ENCODE data around the gene ADSL. TPM values are rescaled to one million over a fixed set of nuclear protein-coding genes. Genes with fewer than 3 reads are reported as not detected.

ADSL gene
- total RNA-seq, 2 experiments from 2014 or later: 156 to 160 TPM

DNA sequence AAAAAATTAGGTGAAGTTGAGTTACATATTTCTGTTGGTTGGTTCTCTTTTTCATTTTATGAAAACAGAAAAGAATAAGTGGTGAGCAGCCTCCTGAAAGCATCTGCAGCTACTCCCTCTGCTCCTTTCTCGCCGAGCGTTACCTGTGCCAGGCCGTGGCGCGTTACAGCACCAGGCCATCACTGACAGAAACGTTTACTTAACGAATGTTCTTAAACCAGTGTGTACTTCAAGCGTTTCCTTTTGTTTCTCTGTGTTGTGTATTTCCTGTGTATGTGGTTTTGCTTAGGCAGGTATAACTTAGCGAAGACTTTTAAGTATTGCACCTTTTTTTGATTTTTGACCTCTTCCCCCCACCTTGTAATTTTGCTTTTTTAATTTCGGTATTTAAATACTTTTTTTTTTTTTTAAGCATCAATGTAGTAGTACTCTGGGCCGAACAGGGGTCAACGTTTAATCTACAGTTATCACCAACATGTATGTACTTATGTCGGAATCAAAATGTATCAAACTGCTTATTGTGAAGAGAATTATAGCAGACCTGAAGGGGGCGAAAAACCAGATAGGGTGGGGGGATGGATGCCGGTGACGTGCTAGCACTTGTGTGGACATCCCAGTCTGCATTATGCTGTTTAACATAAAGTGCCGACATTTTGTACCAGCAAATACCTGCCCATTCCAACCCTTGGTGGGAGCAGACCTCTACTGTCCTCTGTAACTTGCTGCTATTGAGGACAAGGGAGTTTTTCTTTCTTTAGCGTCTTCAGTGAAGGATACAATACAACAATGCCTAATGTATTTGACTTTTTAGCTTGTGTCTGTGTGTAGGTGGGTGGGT is 21.6 kb upstream of the ADSL start:
- ChIA-PET CTCF (interaction anchor here (0.6 to 1.3 kb wide), 4 partner anchors 20 to 174 kb away, joined by 3 read pairs; no protein-coding TSS in a partner anchor), POLR2A (interaction anchor here (0.8 kb wide), 1 partner anchor 73 kb away, joined by 3 read pairs; no protein-coding TSS in a partner anchor)

GRCh38 chr22:40325315-40325714 is 21.0 kb upstream of the ADSL start:
- POLR2A ChIA-PET: no interaction called here
- CTCF ChIA-PET: interaction anchor here (0.6 to 1.5 kb wide), 5 partner anchors 19 to 175 kb away, joined by 3 to 4 read pairs (median 3); no protein-coding TSS in a partner anchor

DNA sequence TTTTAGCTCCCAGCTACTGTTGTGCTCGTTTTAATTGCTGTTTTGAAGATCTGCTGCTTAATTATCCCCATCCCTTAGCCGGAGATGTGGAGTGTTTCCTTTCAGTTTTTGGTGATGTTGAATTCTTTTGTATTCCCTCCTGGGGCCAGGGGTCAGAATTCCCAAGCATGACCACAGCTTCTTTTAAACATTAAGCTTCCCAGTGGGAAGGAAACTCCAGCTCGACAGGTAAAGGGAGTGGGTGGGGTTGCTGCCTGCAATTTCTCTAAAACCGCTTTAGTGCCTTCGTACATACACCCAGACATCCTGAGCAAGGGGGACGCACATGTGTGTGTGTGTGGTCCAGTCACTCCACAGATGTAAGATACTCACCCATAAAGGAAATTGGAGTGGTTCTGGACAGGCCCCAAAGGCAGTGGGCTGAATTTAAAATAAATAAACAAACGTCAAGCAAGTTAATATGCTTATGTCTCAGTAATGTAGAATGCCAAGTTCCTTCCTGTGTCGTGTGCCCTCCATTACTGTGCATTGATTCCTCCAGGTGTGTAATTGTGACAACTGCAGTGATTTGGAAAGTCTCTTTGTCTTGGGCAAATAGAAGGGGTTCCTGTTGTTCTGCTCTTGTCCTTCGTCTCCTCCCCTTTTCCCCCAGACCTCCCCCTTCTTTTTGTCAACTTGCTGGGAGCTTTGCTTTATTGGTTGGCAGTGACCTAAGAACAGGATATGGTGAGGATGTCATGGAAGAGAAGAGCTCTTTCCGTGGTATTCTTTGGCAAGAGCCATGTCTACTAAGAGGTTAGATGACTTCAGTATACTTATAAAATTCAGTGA is 19.2 kb upstream of the ADSL start:
- ChIA-PET CTCF (interaction anchor here (1.5 kb wide), 2 partner anchors 19 to 21 kb away, joined by 3 to 4 read pairs; partner anchors contain the start of gene ADSL), POLR2A (no interaction called here)

- ChIA-PET CTCF (no interaction called here), POLR2A (interaction anchor here (0.7 kb wide), 1 partner anchor 104 kb away, joined by 5 read pairs; no protein-coding TSS in a partner anchor)
Observed at GRCh38 chr22:40328546-40329456, 17.5 kb upstream of the ADSL start.

DNA sequence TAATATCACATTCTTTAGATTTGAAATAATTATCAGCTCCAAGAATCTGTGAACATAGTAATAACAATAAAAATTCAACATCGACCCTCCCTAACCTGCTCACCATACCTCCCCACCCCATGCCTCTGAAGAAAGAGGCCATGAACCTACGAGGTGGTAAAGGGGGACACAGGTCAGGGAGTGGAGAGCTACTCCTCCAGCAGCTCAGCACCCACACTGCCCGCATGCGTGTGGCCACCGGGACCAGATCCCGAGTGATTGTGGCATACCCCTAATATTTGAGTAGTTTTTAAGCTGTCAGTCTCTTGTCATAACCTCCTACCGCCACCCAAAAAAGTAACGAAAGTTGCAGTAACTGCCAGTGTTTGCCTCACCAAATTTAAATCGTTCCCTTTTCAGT is 16.8 kb upstream of the ADSL start:
- ChIA-PET POLR2A (no interaction called here), CTCF (no interaction called here)

- CTCF ChIA-PET: no interaction called here
- POLR2A ChIA-PET: interaction anchor here (0.5 kb wide), 1 partner anchor 15 kb away, joined by 4 read pairs; no protein-coding TSS in a partner anchor
Observed at GRCh38 chr22:40330086-40330485, 16.2 kb upstream of the ADSL start.

DNA sequence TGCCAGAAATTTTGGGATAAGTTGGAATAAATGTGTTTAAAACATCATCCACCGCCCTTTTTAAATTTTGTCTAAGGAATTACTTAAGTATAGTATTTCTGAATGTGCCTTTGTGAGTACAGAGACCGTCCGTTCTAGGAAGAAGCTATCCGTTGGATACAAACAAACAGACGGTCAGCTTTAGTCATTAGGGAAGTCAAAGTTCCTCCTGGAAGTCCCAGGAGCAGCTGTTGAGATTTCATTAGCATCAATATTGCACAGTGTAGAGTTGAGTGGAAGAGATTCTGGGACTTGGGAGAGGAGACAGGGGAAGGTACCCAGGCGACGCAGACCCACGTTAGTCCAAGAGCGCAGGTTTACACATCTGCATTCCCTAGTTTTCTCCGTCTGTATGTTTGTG is 15.7 kb upstream of the ADSL start:
- CTCF ChIA-PET: no interaction called here
- POLR2A ChIA-PET: no interaction called here

GRCh38 chr22:40331706-40332105 is 14.6 kb upstream of the ADSL start:
- ChIA-PET POLR2A (interaction anchor here (1.0 kb wide), 1 partner anchor 15 kb away, joined by 3 read pairs; no protein-coding TSS in a partner anchor), CTCF (no interaction called here)

DNA sequence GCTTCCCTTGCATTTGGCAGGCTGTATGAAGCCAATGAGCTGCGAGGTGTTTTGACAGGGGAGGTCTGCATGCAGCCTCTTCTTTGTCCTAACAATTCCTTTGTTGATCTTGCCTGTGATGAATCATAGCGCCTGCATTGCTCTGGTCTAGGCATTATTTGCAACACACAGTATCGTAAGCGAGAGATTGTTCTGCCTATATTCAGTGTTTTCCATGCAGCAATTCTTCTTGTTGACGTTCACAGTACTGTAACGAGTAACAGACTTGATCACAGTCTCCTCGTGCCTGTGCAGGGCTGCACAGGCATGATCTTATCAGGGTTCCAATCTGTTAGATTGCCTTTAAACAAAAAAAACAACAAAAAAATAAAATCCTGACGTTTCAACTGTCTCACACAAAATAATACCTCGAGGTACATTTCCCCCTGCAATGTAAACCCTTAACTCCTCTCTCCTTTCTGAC is 13.9 kb upstream of the ADSL start:
- CTCF ChIA-PET: interaction anchor here (1.5 kb wide), 1 partner anchor 16 kb away, joined by 3 read pairs; no protein-coding TSS in a partner anchor
- POLR2A ChIA-PET: interaction anchor here (1.0 kb wide), 1 partner anchor 15 kb away, joined by 3 read pairs; no protein-coding TSS in a partner anchor

GRCh38 chr22:40334060-40334459 is 12.2 kb upstream of the ADSL start:
- CTCF ChIA-PET: interaction anchor here (1.5 kb wide), 1 partner anchor 14 kb away, joined by 3 read pairs; no protein-coding TSS in a partner anchor
- POLR2A ChIA-PET: interaction anchor here (1.4 kb wide), 1 partner anchor 12 kb away, joined by 3 read pairs; no protein-coding TSS in a partner anchor

- ChIA-PET CTCF (interaction anchor here (2.0 kb wide), 1 partner anchor 10 kb away, joined by 8 read pairs; no protein-coding TSS in a partner anchor), POLR2A (interaction anchor here (0.6 kb wide), 2 partner anchors 11 to 46 kb away, joined by 6 to 7 read pairs; no protein-coding TSS in a partner anchor)
Observed at GRCh38 chr22:40334899-40335298, 11.4 kb upstream of the ADSL start.

GRCh38 chr22:40335358-40335757 is 10.9 kb upstream of the ADSL start:
- CTCF ChIA-PET: interaction anchor here (0.6 to 2.0 kb wide), 3 partner anchors 10 to 1382 kb away, joined by 3 to 8 read pairs (median 3); no protein-coding TSS in a partner anchor
- POLR2A ChIA-PET: interaction anchor here (0.6 to 2.0 kb wide), 3 partner anchors 10 to 47 kb away, joined by 6 to 9 read pairs (median 7); partner anchors contain the start of gene ADSL

- ChIA-PET POLR2A (no interaction called here), CTCF (no interaction called here)
Observed at GRCh38 chr22:40340044-40340443, 6.3 kb upstream of the ADSL start.

DNA sequence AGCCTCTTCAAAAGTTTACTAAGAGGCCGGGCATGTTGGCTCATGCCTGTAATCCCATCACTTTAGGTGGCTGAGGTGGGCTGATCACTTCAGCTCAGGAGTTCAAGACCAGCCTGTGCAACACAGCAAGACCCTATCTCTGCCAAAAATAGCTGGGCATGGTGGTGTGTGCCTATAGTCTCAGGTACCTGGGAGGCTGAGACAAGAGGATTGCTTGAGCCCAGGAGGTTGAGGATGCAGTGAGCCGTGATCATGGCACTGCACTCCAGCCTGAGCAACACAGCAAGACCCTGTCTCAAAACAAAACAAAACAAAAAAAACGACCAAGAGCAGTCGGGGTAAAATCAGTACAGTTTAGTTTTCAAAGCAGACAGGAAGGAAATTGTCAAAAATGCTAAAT is 4.7 kb upstream of the ADSL start:
- ChIA-PET POLR2A (interaction anchor here (0.7 kb wide), 1 partner anchor 11 kb away, joined by 4 read pairs; no protein-coding TSS in a partner anchor), CTCF (no interaction called here)

- ChIA-PET CTCF (no interaction called here), POLR2A (no interaction called here)
Observed at GRCh38 chr22:40342521-40342920, 3.8 kb upstream of the ADSL start.

GRCh38 chr22:40345271-40345670 is 1.0 kb upstream of the ADSL start:
- POLR2A ChIA-PET: interaction anchor here (0.6 to 3.1 kb wide), 10 partner anchors 9 to 705 kb away, joined by 3 to 32 read pairs (median 6); partner anchors contain the start of genes SGSM3 and TNRC6B
- CTCF ChIA-PET: interaction anchor here (0.6 to 1.4 kb wide), 7 partner anchors 9 to 454 kb away, joined by 3 to 8 read pairs (median 4); no protein-coding TSS in a partner anchor

DNA sequence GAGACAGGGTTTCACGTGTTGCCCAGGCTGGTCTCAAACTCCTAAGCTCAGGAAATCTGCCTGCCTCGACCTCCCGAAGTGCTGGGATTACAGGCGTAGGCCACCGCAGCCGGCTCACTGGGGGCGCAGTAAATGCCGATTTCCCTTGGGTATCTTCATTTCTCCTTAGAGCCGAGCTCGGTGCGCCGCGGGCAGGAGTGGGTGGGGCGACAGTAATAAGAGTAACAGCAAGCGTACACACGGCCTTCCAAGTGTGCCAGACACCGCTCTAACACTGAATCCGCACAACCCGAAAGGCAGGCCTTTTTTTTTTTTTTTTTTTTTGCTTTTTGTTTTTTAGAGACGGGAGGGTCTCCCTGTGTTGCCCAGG is 500 bp upstream of the ADSL start:
- ChIA-PET CTCF (interaction anchor here (0.8 to 1.7 kb wide), 8 partner anchors 10 to 302 kb away, joined by 3 to 8 read pairs (median 3); no protein-coding TSS in a partner anchor), POLR2A (interaction anchor here (0.6 to 3.1 kb wide), 9 partner anchors 9 to 705 kb away, joined by 3 to 32 read pairs (median 6); partner anchors contain the start of genes SGSM3 and TNRC6B)

- CTCF ChIA-PET: interaction anchor here (0.7 to 2.3 kb wide), 20 partner anchors 14 to 322 kb away, joined by 3 to 11 read pairs (median 4); no protein-coding TSS in a partner anchor
Observed at GRCh38 chr22:40347300-40347699, 1.0 kb downstream of the ADSL start.

More at GRCh38 chr22:40347300-40347699, 1.0 kb downstream of the ADSL start:
- POLR2A ChIA-PET: interaction anchor here (0.6 to 3.1 kb wide), 4 partner anchors 15 to 510 kb away, joined by 3 to 32 read pairs (median 6); partner anchors contain the start of genes TNRC6B and XPNPEP3

Measured in activated CD8-positive, alpha-beta memory T cell treated with anti-CD3 and anti-CD28 coated beads for 36 hours (primary cell).